IMR-90 (cell line): ENCODE results near the gene WARS2. TPM values are rescaled to one million over a fixed set of nuclear protein-coding genes. Genes with fewer than 3 reads are reported as not detected.

Experiments used
- ATAC-seq: fragments of 200-7000 bp; cut with Tn5 transposase; 2 replicates; pipeline ENCODE4 v1.9.1; 2020; ENCODE audit warnings: low read depth, mild to moderate bottlenecking, moderate library complexity
- BruUV-seq: library from RNA; stranded (reverse); fragments of 400-500 nt; replicated peaks from 2 replicates; lab custom pipeline; 2021; lab: Mats Ljungman, UMichigan
- CTCF ChIA-PET: fragments of 300-600 bp; formaldehyde crosslinking; extraction: SDS; loops from one replicate; lab custom pipeline; 2021; ENCODE audit warnings: antibody characterized with exemption; lab: Yijun Ruan, JAX
- POLR2A ChIA-PET: fragments of 300-600 bp; sonication (Branson Sonifier 250); formaldehyde crosslinking; loops from one replicate; lab custom pipeline; 2022; ENCODE audit warnings: antibody characterized with exemption; ENCODE audit not compliant: unreplicated experiment; lab: Charles Lee
- DNase-seq: peaks from one replicate; pipeline ENCODE4 v3.0.0; 2013
- H2AFZ ChIP-seq: replicated peaks from 2 replicates; pipeline ENCODE3; 2013; ENCODE audit warnings: low read length, mild to moderate bottlenecking; ENCODE audit not compliant: poor library complexity
- H2AK5ac ChIP-seq: 2 replicates; pipeline ENCODE4 v1.6.1; 2013; ENCODE audit warnings: low read depth, low read length, inconsistent platforms
- H2AK9ac ChIP-seq: replicated peaks from 2 replicates; pipeline ENCODE3; 2013; ENCODE audit warnings: mild to moderate bottlenecking, low read depth, low read length, moderate library complexity; ENCODE audit not compliant: poor library complexity
- H2BK120ac ChIP-seq: 2 replicates; pipeline ENCODE4 v1.6.1; 2013; ENCODE audit warnings: low read depth, low read length, inconsistent platforms
- H2BK15ac ChIP-seq: 3 replicates; pipeline ENCODE4 v1.6.1; 2013; ENCODE audit warnings: low read depth, low read length, inconsistent platforms
- H2BK20ac ChIP-seq: 2 replicates; pipeline ENCODE4 v1.6.1; 2013; ENCODE audit warnings: low read depth, mild to moderate bottlenecking, inconsistent platforms, low read length, moderate library complexity
- H2BK5ac ChIP-seq: 2 replicates; pipeline ENCODE4 v1.6.1; 2013; ENCODE audit warnings: mild to moderate bottlenecking, low read depth, low read length, inconsistent platforms; ENCODE audit not compliant: poor library complexity, severe bottlenecking
- H3K14ac ChIP-seq: replicated peaks from 2 replicates; pipeline ENCODE4 v1.6.1; 2013; ENCODE audit warnings: low read depth, low read length, inconsistent platforms
- H3K18ac ChIP-seq: 2 replicates; pipeline ENCODE4 v1.6.1; 2013; ENCODE audit warnings: low read depth, low read length, control low read depth
- H3K23ac ChIP-seq: 2 replicates; pipeline ENCODE4 v1.6.1; 2013; ENCODE audit warnings: low read depth, low read length, inconsistent platforms
- H3K27ac ChIP-seq: 2 replicates; pipeline ENCODE4 v1.5.1; 2013; ENCODE audit warnings: mild to moderate bottlenecking, control low read depth, low read length; ENCODE audit not compliant: insufficient read depth
- H3K27me3 ChIP-seq: 2 replicates; pipeline ENCODE4 v1.6.1; 2013; ENCODE audit warnings: low read length; ENCODE audit not compliant: control insufficient read depth, insufficient read depth
- H3K36me3 ChIP-seq: 2 replicates; pipeline ENCODE4 v1.6.1; 2013; ENCODE audit warnings: low read length, mixed read lengths; ENCODE audit not compliant: control insufficient read depth, insufficient read depth
- H3K4ac ChIP-seq: 2 replicates; pipeline ENCODE4 v1.6.1; 2013; ENCODE audit warnings: low read depth, low read length, inconsistent platforms
- H3K4me1 ChIP-seq: 2 replicates; pipeline ENCODE4 v1.6.1; 2013; ENCODE audit warnings: low read length, mixed read lengths; ENCODE audit not compliant: control insufficient read depth, insufficient read depth
- H3K4me2 ChIP-seq: 2 replicates; pipeline ENCODE4 v1.6.1; 2013; ENCODE audit warnings: low read depth, mild to moderate bottlenecking, control low read depth, low read length, moderate library complexity
- H3K4me3 ChIP-seq: 2 replicates; pipeline ENCODE4 v1.5.1; 2013; ENCODE audit warnings: low read depth, mild to moderate bottlenecking, control low read depth, low read length, moderate library complexity; ENCODE audit not compliant: insufficient read depth
- H3K56ac ChIP-seq: 2 replicates; pipeline ENCODE4 v1.6.1; 2013; ENCODE audit warnings: low read length, inconsistent platforms; ENCODE audit not compliant: insufficient read depth; ENCODE audit errors: extremely low read depth
- H3K79me1 ChIP-seq, 2 experiments: 2 replicates each; pipeline ENCODE4 v1.6.1; 2013; ENCODE audit warnings: low read length in 2 of 2, inconsistent platforms in 1 of 2, low read depth in 1 of 2
- H3K9ac ChIP-seq: 2 replicates; pipeline ENCODE4 v1.6.1; 2013; ENCODE audit warnings: low read depth, low read length, control low read depth
- H3K9me1 ChIP-seq: 2 replicates; pipeline ENCODE4 v1.6.1; 2013; ENCODE audit warnings: low read length, inconsistent platforms; ENCODE audit not compliant: insufficient read depth
- H3K9me3 ChIP-seq: 2 replicates; pipeline ENCODE4 v1.6.1; 2013; ENCODE audit warnings: low read length; ENCODE audit not compliant: control insufficient read depth, insufficient read depth
- H4K20me1 ChIP-seq: 2 replicates; pipeline ENCODE4 v1.6.1; 2013; ENCODE audit warnings: low read length, inconsistent platforms; ENCODE audit not compliant: insufficient read depth
- H4K5ac ChIP-seq: 2 replicates; pipeline ENCODE4 v1.6.1; 2013; ENCODE audit warnings: mild to moderate bottlenecking, low read depth, low read length, control low read depth
- H4K8ac ChIP-seq, 2 experiments: 2 replicates each; pipeline ENCODE4 v1.6.1; 2013; ENCODE audit warnings: low read depth in 2 of 2, low read length in 2 of 2, control low read depth in 1 of 2, inconsistent platforms in 1 of 2
- H4K91ac ChIP-seq: 2 replicates; pipeline ENCODE4 v1.6.1; 2013; ENCODE audit warnings: low read depth, low read length, inconsistent platforms; ENCODE audit not compliant: insufficient read depth
- BHLHE40 ChIP-seq: fragments of 150-350 bp; IDR thresholded peaks from 2 replicates; pipeline ENCODE4 v1.6.1; 2016; ENCODE audit warnings: mild to moderate bottlenecking, low read depth, low read length
- CEBPB ChIP-seq: IDR thresholded peaks from 2 replicates; pipeline ENCODE4 v1.6.1; 2012; ENCODE audit warnings: low read depth, low read length, improper control_type of control experiment
- CHD1 ChIP-seq: IDR thresholded peaks from 2 replicates; pipeline ENCODE4 v1.6.1; 2012; ENCODE audit warnings: low read depth, low read length, improper control_type of control experiment
- FOS ChIP-seq: fragments of 150-350 bp; IDR thresholded peaks from 2 replicates; pipeline ENCODE4 v1.6.1; 2016; ENCODE audit warnings: low read depth, low read length
- MAFK ChIP-seq: IDR thresholded peaks from 2 replicates; pipeline ENCODE4 v1.6.1; 2012; ENCODE audit warnings: low read depth, low read length, improper control_type of control experiment
- MAZ ChIP-seq: IDR thresholded peaks from 2 replicates; pipeline ENCODE4 v1.6.1; 2012; ENCODE audit warnings: low read depth, mild to moderate bottlenecking, low read length, improper control_type of control experiment, moderate library complexity, borderline replicate concordance
- NFE2L2 ChIP-seq: fragments of 150-350 bp; IDR thresholded peaks from 2 replicates; pipeline ENCODE4 v1.6.1; 2016; ENCODE audit warnings: low read depth, mild to moderate bottlenecking, low read length
- POLR2A ChIP-seq: IDR thresholded peaks from 2 replicates; pipeline ENCODE4 v1.6.1; 2012; ENCODE audit warnings: mild to moderate bottlenecking, low read depth, low read length
- SMC3 ChIP-seq: fragments of 150-350 bp; IDR thresholded peaks from 2 replicates; pipeline ENCODE4 v1.6.1; 2016; ENCODE audit warnings: low read depth, mild to moderate bottlenecking, antibody characterized with exemption, low read length, moderate library complexity
- WGBS, 2 experiments: methylation state at CpG; one replicate each; pipeline versions ENCODE4 v1.1.5 to v1.1.7; 2013; ENCODE audit warnings: missing lambda C conversion rate in 2 of 2; ENCODE audit not compliant: insufficient read length in 1 of 2; ENCODE audit errors: extremely low coverage in 2 of 2; 5-methylcytosine and 5-hydroxymethylcytosine counted together
- dilution Hi-C: fragments of 300-500 bp; cut with HindIII; formaldehyde crosslinking; loops from one replicate; pipeline ENCODE4 v1.14.3; 2018; ENCODE audit warnings: low sequenced_read_pairs; ENCODE audit not compliant: unreplicated experiment
- in situ Hi-C: fragments of 300-500 bp; cut with MboI; formaldehyde crosslinking; loops from 3 replicates; pipeline ENCODE4 v1.14.3; 2019; ENCODE audit warnings: low sequenced_read_pairs, inconsistent platforms, mixed read lengths
- intact Hi-C: fragments of 100-400 bp; cut with micrococcal nuclease; formaldehyde crosslinking; loops from 2 replicates; pipeline ENCODE4 v1.10.0; 2022
- polyA plus RNA-seq, 3 experiments: library from polyadenylated mRNA; depleted of rRNA; stranded (reverse); fragments of >200 nt; gene quantifications; 2 replicates each; pipeline ENCODE4 v1.2.3, GENCODE V29; 2012; ENCODE audit warnings: low replicate concordance in 1 of 3
- total RNA-seq: library from RNA; depleted of rRNA; stranded (reverse); fragments of >200 nt; gene quantifications from 2 replicates; pipeline ENCODE4 v1.2.3, GENCODE V29; 2012
- TF ChIP-seq, protein P1 (sequence below): conservative IDR thresholded peaks from 2 replicates; pipeline ENCODE4 v1.5.1; 2012; ENCODE audit warnings: mild to moderate bottlenecking, low read depth, low read length, improper control_type of control experiment
- TF ChIP-seq, protein P2 (sequence below): fragments of 150-350 bp; IDR thresholded peaks from 2 replicates; pipeline ENCODE4 v1.6.1; 2017; ENCODE audit warnings: mild to moderate bottlenecking, antibody characterized with exemption, low read length, low read depth
- TF ChIP-seq, protein P3 (sequence below): fragments of 150-350 bp; IDR thresholded peaks from 2 replicates; pipeline ENCODE4 v1.6.1; 2016; ENCODE audit warnings: low read depth, mild to moderate bottlenecking, low read length, moderate library complexity, borderline replicate concordance

WARS2 gene
- total and polyA plus RNA-seq, 2 of the 4 experiments (the other 2 are of a cell fraction) = 5.7 to 20.3 TPM

DNA sequence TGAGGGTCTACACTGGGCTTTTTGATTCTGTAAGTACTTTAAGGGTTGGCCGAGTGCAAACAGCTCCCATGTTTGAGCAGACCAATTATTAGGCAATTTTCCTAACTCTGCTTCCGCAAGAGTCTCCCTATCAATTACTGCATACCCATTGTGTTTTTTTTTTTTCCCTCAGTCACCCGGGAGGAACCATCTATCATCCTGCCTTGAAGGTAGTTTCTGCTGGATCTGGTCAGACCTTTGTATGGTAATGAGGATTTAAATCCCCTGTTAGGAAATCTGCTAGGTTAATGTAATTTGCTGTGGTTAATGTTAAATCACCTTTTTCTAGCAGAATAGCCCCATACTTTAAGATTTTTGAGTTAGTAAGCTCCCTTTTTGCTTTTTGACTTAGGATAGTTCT is 40.8 kb upstream of the WARS2 start:
- no CpG with 5 or more reads among the region's 3 CpGs for WGBS, 2 experiments
- Histone ChIP-seq H4K8ac (no peak overlapping the region), H3K4me3 (no peak overlapping the region), H3K56ac (no peak overlapping the region), H2AK5ac (no peak overlapping the region), H2BK120ac (no peak overlapping the region), H3K4ac (no peak overlapping the region), H3K23ac (no peak overlapping the region), H2BK20ac (no peak overlapping the region), H3K14ac (no peak overlapping the region), H3K9ac (no peak overlapping the region), H2BK5ac (no peak overlapping the region), H2AK9ac (no peak overlapping the region), H3K27ac (no peak overlapping the region), H2BK15ac (no peak overlapping the region), H4K5ac (no peak overlapping the region), H3K36me3 (no peaks in the 10 kb centered on the region; the same call in 1 of the 2 replicates), H3K79me1 (no peaks in the 10 kb centered on the region), H2AFZ (no peak overlapping the region), H4K91ac (no peak overlapping the region), H3K4me1 (no peaks in the 10 kb centered on the region), H4K20me1 (no peaks in the 10 kb centered on the region), H3K27me3 (no peaks in the 10 kb centered on the region), H3K18ac (no peak overlapping the region), H3K4me2 (no peak overlapping the region), H3K9me3 (no peaks in the 10 kb centered on the region), H3K9me1 (no peaks in the 10 kb centered on the region)
- no TSS peak for BruUV-seq
- in situ Hi-C loops = no loop called here
- DNase-seq = no peak
- ATAC-seq = no peak
- POLR2A ChIA-PET = no interaction called here
- CTCF ChIA-PET = no interaction called here
- dilution Hi-C loops = no loop called here
- TF ChIP-seq BHLHE40 (no peak), POLR2A (no peak), SMC3 (no peak), CEBPB (no peak), NFE2L2 (no peak), CHD1 (no peak), MAFK (no peak), FOS (no peak), MAZ (no peak)
- TF ChIP-seq, protein P1, sequence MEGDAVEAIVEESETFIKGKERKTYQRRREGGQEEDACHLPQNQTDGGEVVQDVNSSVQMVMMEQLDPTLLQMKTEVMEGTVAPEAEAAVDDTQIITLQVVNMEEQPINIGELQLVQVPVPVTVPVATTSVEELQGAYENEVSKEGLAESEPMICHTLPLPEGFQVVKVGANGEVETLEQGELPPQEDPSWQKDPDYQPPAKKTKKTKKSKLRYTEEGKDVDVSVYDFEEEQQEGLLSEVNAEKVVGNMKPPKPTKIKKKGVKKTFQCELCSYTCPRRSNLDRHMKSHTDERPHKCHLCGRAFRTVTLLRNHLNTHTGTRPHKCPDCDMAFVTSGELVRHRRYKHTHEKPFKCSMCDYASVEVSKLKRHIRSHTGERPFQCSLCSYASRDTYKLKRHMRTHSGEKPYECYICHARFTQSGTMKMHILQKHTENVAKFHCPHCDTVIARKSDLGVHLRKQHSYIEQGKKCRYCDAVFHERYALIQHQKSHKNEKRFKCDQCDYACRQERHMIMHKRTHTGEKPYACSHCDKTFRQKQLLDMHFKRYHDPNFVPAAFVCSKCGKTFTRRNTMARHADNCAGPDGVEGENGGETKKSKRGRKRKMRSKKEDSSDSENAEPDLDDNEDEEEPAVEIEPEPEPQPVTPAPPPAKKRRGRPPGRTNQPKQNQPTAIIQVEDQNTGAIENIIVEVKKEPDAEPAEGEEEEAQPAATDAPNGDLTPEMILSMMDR = no peak
- TF ChIP-seq, protein P2, sequence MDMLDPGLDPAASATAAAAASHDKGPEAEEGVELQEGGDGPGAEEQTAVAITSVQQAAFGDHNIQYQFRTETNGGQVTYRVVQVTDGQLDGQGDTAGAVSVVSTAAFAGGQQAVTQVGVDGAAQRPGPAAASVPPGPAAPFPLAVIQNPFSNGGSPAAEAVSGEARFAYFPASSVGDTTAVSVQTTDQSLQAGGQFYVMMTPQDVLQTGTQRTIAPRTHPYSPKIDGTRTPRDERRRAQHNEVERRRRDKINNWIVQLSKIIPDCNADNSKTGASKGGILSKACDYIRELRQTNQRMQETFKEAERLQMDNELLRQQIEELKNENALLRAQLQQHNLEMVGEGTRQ = no peak
- TF ChIP-seq, protein P3, sequence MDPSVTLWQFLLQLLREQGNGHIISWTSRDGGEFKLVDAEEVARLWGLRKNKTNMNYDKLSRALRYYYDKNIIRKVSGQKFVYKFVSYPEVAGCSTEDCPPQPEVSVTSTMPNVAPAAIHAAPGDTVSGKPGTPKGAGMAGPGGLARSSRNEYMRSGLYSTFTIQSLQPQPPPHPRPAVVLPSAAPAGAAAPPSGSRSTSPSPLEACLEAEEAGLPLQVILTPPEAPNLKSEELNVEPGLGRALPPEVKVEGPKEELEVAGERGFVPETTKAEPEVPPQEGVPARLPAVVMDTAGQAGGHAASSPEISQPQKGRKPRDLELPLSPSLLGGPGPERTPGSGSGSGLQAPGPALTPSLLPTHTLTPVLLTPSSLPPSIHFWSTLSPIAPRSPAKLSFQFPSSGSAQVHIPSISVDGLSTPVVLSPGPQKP = no peak
- intact Hi-C loops = no loop called here
